ENCODE data around the gene LPCAT1.

LPCAT1 gene

DNA sequence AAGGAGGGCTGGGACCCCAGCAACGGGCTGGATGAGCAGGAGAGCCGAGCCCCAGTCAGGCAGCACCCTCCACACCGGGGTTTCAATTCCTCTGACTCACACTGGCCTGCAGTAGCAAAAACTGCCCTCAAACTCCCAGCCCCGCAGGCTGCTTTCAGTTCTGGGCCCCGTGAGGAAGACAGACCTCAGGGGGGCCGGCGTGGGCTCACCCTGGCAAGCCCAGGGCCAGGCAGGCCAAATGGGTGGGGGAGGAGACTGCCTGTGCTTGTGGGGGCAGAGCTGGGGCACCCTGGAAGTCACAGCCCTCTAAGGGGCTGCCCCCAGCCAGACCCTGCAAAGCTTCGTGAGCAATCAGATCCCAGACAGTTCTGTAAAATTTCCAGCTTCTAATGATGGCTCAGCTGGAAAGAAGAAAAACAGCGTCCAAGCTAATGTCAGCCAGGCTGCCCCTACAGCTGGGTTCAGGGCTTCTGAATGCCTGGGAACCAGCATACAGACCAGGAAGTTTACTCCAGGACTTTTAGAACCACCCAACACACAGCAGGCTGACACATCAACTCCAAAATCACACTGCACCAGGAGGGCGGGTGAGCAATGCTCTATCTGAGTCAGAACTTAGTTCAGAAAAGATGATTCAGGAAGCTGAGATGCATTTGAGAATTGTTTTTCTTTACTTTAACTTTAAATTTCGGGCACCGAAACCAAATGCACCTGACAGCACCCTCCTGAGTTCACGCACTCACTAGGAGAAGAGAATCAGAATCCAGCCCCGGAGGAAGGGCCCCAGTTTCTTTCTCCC lies 34.7 kb downstream of the LPCAT1 start:
- H3K4me3 ChIP-seq (ENCODE audit: low read length), result no peak overlapping the region
- DNase-seq (ENCODE audit: low read depth), result peak; percentile 84
- TF ChIP-seq, protein P1, sequence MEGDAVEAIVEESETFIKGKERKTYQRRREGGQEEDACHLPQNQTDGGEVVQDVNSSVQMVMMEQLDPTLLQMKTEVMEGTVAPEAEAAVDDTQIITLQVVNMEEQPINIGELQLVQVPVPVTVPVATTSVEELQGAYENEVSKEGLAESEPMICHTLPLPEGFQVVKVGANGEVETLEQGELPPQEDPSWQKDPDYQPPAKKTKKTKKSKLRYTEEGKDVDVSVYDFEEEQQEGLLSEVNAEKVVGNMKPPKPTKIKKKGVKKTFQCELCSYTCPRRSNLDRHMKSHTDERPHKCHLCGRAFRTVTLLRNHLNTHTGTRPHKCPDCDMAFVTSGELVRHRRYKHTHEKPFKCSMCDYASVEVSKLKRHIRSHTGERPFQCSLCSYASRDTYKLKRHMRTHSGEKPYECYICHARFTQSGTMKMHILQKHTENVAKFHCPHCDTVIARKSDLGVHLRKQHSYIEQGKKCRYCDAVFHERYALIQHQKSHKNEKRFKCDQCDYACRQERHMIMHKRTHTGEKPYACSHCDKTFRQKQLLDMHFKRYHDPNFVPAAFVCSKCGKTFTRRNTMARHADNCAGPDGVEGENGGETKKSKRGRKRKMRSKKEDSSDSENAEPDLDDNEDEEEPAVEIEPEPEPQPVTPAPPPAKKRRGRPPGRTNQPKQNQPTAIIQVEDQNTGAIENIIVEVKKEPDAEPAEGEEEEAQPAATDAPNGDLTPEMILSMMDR (IDR thresholded peaks at IDR 0.05; ENCODE audit: insufficient read depth, low read depth, low read length, missing control alignments), result no peak

DNA sequence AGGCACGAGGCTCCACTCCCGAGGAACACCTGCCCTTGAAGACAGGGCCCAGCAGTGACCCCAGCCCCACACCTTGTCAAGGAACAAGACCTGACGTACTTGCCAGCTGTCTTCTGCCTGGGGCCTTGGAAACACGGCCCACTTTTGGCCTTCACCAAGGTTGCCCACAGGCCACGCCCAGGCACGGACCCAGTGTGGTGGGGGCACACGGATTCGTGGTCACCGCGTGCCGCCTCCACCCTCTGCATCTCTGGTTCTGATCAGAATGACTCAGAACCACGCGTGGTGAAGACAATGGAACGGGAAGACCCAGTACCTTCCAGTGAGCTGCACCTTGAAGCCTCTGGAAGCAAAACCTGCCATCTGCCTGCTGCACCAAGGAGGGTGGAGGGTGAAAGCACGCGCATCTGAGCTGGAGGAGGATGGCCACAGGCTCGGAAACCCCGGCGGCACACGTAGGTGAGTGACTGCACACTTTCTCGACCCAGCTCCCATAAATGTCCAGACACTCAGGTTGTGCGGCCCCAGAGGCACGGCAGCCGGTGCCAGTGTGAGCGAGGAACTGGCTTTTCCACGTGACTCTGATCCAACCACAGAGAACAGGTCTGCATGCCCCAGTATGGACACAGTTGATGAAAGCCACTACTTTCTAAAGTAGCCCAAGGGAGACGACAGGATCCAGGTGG lies 36.5 kb downstream of the LPCAT1 start:
- no peak for DNase-seq (ENCODE audit: low read depth)
- no peak overlapping the region for H3K4me3 ChIP-seq (ENCODE audit: low read length)
- TF ChIP-seq, protein P1 (IDR thresholded peaks at IDR 0.05; ENCODE audit: insufficient read depth, low read depth, low read length, missing control alignments), result no peak

DNA sequence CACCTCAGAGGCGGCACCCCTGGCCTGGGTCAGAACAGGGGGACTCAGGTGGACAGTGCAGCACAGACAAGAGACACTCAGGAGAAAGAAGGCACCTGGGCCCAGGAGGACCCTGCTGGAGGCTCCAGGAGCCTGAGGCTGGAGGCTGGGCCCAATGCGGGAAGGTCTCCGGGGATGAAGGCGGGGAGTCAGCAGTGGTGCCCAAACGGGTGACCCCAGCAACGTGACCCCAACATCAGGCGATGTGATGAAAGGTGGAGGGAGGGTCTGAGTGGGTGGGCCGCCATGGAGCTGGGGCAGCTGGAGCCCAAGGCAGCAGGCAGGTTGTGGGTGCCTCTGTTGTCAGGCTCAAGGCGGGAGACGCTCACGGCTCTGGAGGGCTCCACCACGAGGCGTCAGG lies 37.5 kb downstream of the LPCAT1 start:
- TF ChIP-seq, protein P1 (IDR thresholded peaks at IDR 0.05; ENCODE audit: insufficient read depth, low read depth, low read length, missing control alignments), result no peak
- no peak for DNase-seq (ENCODE audit: low read depth)
- H3K4me3 ChIP-seq (ENCODE audit: low read length), result no peak overlapping the region

DNA sequence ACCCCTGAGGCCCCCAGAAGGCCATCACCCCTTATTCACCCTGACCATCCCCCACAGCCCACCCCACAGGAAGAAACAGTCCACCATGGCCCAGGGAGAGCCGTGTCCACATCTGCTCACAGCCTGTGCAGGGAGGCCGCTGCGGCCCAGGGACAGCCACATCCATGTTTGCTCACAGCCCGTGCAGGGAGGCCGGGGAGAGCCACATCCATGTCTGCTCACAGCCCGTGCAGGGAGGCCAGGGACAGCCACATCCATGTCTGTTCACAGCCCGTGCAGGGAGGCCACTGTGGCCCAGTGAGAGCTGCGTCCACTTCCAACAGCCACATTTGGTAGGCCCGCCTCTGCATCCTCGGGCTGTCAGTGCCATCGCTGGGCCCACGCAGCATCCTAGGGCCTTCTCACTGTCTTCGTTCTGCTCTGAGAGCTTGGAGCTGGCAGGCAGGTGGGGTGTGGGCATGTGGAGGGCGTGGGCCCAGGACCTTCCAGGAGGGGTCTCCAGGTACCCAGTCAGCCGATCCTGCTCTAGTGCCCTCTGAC lies 38.1 kb downstream of the LPCAT1 start:
- H3K4me3 ChIP-seq (ENCODE audit: low read length), result no peak overlapping the region
- DNase-seq (ENCODE audit: low read depth), result no peak
- TF ChIP-seq, protein P1 (IDR thresholded peaks at IDR 0.05; ENCODE audit: insufficient read depth, low read depth, low read length, missing control alignments), result no peak

DNA sequence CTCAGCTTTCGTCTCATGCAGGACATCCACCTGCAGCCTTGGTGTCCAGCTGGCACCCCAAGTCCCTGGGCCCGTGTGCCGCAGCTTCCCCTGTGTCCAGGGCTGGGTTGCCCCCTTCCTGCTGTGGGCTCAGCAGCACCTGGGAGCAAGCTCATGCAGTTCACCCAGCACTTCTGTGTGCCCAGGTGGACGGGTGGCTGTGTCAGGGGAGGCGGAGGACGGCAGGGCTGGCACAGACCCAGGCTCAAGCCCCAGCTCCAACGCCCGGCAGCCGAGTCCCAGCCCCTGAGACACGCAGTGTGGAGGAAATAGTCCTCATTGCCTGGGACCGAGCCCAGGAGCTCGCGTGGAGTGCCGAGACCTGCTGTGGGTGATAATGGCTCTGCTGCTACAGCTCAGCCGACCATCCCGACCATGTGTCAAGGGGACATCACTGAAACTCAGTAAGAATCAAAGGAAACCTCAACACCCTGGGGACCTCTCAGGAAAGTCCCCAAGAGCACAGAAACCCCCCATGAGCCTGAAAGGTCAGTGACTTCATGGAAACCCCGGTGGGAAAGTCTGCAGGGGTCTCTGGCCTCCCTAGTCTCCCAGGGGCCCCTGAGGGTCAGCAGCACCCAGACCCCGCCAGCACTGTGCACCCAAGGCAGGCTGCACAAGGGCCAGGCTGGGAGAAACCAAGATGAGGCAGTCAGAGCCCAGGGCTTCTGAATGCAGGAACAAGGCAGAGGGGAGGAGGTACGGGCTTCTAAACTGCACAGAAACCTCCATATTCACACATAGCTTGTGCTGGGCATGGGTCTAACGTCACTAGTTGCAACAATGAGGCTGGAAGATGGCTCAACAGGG lies 38.8 kb downstream of the LPCAT1 start:
- DNase-seq (ENCODE audit: low read depth), result no peak
- TF ChIP-seq, protein P1 (IDR thresholded peaks at IDR 0.05; ENCODE audit: insufficient read depth, low read depth, low read length, missing control alignments), result no peak
- no peak overlapping the region for H3K4me3 ChIP-seq (ENCODE audit: low read length)

DNA sequence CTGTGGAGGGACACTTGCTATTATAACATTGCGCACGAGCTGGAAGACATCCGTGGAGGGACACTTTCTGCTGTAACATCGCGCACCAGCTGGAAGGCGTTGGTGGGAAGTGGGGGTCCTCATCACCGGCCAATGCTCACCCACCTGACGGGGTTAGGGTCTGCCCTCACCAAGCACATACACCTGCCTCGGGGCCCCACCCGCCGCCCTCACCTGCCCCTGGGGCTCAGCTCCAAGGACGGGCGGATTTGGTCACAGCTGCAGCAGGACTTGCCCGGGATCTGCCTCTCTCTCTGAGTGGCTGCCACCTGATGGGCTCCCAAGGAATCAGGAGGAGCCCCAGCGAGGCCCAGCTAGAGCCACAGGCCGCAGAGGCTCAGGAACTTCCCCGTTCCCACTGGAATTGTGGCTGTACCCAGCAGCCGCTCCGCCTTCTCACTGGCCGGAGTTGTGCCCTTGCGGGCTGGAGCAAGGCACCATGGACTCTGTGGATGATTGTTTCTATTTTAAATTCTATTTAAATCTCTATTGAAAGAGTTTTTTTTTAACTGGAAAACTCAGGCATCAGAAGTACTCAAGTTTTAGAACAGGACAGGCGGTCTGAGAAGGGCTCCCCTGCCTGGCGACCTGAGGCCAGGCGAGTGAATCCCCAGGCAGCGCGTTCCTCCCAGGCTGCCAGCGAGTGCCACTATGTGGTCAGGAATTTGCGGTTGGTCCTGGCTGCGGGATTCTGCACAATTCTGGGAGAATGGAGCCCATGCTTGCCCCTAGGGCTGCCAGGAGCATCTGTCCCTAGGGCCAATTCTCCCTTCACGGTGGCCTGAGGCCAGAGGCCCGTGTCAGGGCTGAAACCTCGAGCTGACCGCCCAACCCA lies 39.7 kb downstream of the LPCAT1 start:
- no peak for DNase-seq (ENCODE audit: low read depth)
- TF ChIP-seq, protein P1 (IDR thresholded peaks at IDR 0.05; ENCODE audit: insufficient read depth, low read depth, low read length, missing control alignments), result no peak
- no peak overlapping the region for H3K4me3 ChIP-seq (ENCODE audit: low read length)

Measured in epithelial cell of esophagus (primary cell).